ENCODE measurements around the gene BTBD17.

Gene BTBD17

DNA sequence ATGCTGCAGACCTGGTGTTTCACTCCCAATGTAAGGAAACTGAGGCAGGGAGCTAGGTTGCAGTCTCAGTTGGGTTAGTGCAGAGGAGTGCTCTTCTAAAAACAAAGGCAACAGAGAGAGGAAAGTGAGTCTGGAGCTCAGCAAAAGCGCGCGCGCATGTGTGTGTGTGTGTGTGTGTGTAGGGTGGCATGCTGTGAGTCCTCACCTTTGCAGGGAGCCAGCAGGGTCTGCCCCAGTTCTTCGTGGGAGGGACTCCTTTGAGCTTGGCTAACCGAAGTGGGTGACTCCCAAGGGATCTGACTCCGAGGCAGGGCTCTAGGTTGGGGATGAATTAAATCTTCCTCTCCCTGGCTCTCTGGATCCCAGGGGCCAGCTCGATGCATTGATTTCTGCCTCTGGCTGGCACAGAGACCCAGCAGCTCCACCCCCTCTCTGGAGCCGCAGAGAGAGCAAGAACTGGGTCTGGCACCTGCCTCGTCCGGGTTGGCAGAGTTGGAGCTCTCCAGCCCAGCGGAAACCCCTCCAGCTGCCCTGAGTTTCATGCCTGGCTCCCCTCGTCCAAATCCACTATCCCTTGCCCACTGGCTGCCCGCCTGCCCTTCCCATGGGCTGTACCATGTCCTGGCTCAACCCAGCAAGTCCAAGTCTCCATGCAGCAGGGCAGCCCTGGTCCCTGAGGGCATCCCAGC lies 1.3 kb upstream of the BTBD17 start:
- peak in 8 of 10 donors; percentile 23 to 90 (median 46) for DNase-seq

DNA sequence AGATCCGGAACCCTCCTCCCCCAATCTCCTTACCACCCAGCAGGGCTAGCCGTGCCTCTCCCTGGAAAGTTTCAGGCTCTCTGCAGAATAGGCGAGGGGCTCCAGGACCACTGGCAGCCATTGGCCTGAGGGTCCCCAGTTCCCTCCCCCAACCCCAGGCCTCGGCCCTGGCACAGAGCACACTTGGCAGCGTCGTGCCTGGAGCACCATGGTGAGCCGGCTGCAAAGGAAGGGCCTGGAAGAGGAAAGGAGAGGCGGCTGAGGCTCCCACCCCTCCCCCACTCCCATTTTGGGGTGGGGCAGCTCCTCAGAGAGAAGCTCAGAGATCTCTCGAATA lies 369 bp upstream of the BTBD17 start:
- no peak for DNase-seq
- intact Hi-C loops (cut with DNase I), result loop anchor here (5.0 kb wide), 1 partner anchor 35 kb away; the partner anchor contains the start of gene KIF19

More for the DNA sequence above, 1.3 kb upstream of the BTBD17 start:
- intact Hi-C loops (cut with DNase I), result loop anchor here (5.0 kb wide), 1 partner anchor 36 kb away; the partner anchor contains the start of gene KIF19

DNA sequence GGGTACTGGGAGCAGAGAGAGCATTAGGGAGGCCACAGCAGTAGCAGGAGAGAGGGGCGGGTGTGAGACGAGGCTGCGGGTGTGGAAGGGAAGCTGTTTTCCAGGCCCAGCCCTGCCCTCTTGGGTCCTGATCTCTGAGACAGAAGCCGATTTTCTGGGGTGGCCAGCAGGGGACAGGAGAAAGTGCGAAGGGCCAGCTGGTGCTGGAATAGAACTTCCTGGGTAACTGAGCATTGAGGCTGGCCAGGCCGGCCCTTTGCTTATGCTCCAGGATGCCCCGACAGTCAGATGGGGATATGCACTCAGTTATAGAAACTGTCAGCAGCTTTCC lies 804 bp downstream of the BTBD17 start:
- intact Hi-C loops (cut with DNase I), result loop anchor here (2.0 to 5.0 kb wide), 3 partner anchors 34 to 150 kb away; partner anchors contain the start of gene KIF19
- no peak for DNase-seq

DNA sequence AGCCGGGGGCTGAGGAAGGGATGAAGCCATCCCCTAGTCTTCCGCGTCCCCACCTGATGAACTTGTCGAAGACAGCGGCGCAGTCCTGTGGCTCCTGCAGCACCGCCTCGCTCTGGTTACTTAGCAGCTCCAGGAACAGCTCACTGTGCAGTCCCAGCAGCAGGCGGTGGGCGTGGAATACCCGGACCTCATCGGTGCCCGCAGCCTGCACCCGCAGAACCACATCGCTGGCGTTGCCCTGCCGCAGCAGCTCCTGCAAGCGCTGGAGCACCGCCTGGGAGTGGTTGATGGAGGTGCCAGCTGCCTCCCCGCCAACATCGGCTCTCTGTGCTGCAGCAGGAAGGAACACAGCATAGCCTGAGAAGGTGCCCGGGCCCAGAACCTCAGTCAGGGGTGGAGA lies 1.8 kb downstream of the BTBD17 start:
- intact Hi-C loops (cut with DNase I), result loop anchor here (2.0 to 5.0 kb wide), 4 partner anchors 33 to 149 kb away; partner anchors contain the start of gene KIF19
- DNase-seq, result no peak

DNA sequence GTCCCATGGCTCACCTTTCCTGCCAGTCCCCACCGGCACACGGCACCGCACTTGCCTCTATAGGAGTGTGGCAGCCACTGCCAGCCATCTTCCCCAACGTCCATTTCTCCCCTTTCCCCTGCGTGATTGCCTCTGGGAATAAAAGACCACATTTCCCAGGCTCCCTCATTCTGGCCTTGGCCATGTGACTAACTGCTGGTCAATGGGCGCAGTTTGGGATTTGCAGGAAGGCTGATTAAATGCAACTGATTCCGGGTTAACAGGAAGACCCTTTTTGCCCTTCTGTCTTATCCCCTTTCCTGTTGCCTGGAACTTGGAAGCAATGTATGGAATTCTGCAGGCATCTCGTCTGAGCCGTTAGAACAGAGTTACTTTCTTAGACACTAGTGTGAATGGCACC lies 3.0 kb downstream of the BTBD17 start:
- no peak for DNase-seq
- intact Hi-C loops (cut with DNase I), result loop anchor here (5.0 kb wide), 1 partner anchor 41 kb away; no protein-coding TSS in a partner anchor

DNA sequence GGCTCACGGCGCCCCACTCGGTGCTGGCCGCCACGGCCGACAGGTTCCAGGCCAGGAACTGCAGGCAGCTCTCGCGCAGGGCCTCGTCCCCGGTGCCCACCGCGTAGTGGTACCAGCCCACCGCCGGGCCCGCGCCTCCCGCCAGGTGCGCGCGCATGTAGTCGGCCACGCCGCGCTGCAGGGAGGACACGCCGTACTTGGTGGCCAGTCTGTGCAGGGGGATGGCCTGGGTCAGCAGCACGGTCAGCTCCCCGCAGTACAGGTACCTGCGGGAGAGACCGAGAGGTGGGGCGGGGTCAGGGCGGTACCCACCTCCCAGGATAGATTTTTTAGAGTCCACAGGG lies 4.2 kb downstream of the BTBD17 start:
- intact Hi-C loops (cut with DNase I), result loop anchor here (5.0 kb wide), 1 partner anchor 40 kb away; no protein-coding TSS in a partner anchor
- no peak for DNase-seq

DNA sequence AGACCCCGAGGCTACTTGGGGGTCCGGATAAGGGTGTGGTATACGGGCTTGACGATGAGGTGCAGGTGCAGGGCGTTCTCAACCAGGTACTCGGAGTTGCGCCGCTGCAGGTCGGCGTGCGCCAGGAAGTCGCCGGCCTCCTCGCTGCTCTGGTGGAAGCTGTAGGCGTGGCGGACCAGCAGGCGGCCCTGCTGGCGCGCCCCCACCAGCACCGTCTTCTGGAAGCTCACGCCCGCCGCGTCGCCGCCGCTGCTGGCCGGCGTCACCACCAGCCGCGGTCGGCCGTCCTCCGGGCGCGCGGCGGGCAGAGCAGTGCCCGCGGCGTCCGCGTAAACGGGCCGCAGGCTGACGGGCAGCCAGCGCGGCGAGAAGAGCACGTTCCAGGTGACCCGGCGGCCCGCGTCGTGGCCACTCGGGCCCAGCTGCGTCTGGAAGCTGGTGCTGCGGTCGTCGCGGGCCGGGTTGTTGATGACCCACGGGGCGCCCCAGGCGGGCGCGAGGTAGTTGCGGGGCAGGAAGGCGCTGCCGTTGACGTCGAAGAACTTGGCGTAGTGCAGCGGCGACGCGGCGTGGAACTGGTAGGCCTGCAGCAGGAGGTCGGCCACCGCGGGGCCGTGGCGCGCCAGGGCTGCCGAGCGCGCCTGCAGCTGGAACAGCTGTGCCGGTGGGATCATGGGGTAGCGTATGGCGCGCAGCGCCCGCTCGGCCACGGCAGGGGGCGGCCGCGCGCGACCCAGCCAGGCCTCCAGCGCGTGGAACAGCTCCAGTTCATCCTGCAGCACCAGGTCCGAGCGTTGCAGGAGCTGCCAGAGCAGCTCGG lies 4.8 kb downstream of the BTBD17 start:
- intact Hi-C loops (cut with DNase I), result loop anchor here (5.0 kb wide), 1 partner anchor 40 kb away; no protein-coding TSS in a partner anchor
- DNase-seq, result no peak

DNA sequence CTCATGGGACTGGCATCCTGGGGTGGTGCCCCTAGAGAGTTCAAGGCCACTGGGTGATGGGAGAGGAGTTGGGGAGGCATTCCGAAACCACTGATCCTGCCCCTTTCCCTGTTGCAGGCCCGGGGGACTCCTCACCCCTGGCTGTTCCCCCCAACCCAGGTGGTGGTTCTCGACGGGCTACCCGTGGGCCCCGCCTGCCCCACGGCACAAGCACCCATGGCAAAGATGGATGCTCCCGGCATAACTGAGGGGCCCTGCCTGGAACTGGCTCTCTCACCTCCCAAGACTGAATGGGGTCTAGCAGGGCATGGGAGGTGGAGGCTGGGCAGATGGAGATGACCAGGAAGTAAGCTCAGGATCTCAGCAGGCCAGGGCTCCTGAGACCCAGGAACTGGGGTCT lies 6.6 kb downstream of the BTBD17 start:
- intact Hi-C loops (cut with DNase I), result loop anchor here (5.0 kb wide), 1 partner anchor 38 kb away; no protein-coding TSS in a partner anchor
- no peak for DNase-seq

DNA sequence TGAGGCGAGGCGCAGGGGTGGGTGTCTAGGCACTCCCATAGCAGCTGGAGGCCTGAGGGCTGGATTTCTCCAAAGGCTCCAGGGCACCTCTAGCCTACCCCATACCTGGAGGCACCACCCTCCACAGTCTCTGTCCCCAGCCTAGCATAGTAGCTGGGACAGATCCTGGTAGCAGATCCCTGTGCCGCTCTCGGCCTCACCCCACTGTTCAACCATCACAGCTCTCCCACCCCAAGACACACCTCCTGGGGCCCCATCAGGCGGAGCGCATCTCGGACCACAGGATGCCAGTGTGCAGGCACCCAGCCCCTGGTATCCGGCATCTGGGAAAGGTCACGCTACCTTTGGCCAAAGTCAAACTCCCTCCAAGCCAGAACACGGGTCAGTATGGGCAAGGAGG lies 7.1 kb downstream of the BTBD17 start:
- DNase-seq, result no peak
- intact Hi-C loops (cut with DNase I), result no loop called here

DNA sequence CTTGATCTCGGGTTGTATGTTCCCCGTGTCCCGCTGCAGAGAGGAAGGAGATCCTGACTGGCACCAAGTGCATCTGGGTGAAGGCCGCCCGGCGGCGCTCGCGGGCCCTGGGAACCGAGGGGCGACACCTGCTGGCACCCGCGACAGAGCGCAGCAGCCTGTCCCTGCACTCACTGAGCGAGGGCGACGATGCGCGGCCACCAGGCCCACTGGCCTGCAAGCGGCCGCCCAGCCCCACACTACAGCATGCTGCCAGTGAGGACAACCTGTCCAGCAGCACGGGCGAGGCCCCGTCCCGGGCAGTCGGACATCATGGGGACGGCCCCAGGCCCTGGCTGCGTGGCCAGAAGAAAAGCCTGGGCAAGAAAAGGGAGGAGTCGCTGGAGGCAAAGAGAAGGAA lies 7.5 kb downstream of the BTBD17 start:
- intact Hi-C loops (cut with DNase I), result no loop called here
- DNase-seq, result peak in 2 of 10 donors; percentile 53 to 92

DNA sequence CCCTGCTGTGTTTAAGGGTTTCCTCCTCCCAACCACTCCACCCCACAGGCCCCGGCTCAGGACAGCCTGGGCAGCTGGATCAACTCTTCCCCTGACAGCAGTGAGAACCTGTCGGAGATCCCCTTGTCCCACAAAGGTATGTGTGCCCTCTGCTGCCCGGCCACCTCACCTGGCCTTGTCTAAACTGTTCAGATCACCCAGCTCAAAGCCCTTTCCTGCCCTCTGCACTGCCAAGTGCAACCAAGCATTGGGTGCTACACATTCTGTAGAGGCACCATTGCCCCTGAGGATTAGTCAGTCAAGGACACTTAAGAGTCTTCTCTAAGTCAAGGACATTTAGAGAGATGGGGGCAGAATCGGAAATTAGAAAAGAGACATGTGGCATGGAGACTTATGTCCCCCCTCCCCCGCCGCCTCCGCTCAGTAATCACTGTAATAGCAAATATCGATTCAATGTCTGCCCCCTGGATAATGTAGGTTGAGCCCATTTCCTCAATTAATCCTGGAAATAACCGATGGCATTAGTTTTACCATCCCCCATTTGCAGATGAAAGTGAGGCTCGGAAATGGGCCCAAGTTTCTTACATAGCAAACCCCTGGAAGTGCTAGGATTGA lies 8.1 kb downstream of the BTBD17 start:
- no peak for DNase-seq
- intact Hi-C loops (cut with DNase I), result no loop called here

DNA sequence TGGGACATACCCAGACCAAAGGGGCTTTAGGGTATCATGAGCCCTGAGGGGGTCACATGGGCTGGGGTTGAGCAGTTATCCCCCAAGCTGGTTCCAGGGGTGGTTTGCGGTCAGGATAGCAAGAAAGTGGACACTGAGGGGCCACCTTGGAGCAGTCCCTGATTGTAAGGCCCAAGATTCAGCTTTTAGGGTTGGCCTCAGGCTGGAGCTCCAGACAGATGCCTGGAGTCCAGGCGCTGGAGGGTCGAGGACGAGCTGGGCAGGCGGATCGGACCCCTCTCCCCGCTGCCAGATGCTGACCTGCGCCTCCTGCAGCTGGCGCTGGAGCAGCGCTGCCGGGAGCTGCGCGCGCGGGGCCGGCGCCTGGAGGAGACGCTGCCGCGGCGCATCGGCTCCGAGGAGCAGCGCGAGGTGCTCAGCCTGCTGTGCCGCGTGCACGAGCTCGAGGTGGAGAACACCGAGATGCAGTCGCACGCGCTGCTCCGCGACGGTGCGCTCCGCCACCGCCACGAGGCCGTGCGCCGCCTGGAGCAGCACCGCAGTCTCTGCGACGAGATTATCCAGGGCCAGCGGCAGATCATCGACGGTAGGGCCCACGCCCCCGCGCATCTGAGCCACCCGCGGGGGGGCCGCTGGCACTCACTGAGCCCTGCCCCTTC lies 10.0 kb downstream of the BTBD17 start:
- no peak for DNase-seq
- intact Hi-C loops (cut with DNase I), result no loop called here

DNA sequence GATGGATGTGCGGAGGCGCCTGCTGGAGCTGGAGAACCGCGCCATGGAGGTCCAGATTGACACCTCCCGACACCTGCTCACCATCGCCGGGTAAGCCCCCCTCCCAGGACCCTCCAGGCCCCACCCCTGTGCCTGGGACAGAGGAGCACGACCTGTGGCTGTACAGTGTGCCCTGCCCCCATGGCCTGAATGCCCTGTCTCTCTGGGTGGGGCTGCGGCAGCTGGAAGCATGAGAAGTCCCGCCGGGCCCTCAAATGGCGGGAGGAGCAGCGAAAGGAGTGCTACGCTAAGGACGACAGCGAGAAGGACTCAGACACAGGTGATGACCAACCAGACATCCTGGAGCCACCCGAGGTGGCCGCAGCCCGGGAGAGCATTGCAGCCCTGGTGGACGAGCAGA lies 11.2 kb downstream of the BTBD17 start:
- intact Hi-C loops (cut with DNase I), result no loop called here
- DNase-seq, result no peak

DNA sequence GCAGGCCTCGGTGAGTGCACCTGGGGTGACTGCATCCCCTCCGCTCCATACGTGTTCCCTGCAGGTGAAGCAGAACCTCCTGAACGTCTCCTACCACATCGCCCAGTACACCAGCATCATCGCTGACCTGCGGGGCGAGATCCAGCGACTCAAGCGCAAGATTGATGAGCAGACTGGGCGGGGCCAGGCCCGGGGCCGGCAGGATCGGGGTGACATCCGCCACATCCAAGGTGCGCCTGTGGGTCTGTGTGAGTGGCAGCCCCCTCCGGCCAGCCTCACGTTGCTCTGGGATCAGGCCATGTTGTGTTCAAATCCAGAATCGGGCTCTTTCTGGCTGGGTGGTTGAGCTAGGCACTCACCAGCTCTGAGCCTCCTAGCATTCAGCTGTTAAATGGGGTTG lies 12.5 kb downstream of the BTBD17 start:
- intact Hi-C loops (cut with DNase I), result no loop called here
- DNase-seq, result no peak

DNA sequence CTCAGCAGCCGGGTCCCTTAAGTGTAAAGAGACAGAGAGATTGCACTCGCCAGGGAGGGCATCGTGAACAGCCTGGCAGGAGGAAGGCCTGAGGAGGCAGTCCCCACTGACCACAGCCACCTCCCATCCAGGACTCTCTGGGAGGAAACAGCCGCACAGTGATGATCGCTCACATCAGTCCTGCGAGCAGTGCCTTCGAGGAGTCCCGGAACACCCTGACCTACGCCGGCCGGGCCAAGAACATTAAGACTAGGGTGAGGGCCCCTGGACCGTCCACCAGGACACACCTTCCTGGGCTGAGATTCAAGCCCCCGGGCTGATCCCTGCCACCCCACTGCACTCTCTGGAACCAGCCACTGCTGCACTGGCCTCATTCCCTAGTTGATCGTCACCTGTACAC lies 14.0 kb downstream of the BTBD17 start:
- intact Hi-C loops (cut with DNase I), result no loop called here
- DNase-seq, result no peak

DNA sequence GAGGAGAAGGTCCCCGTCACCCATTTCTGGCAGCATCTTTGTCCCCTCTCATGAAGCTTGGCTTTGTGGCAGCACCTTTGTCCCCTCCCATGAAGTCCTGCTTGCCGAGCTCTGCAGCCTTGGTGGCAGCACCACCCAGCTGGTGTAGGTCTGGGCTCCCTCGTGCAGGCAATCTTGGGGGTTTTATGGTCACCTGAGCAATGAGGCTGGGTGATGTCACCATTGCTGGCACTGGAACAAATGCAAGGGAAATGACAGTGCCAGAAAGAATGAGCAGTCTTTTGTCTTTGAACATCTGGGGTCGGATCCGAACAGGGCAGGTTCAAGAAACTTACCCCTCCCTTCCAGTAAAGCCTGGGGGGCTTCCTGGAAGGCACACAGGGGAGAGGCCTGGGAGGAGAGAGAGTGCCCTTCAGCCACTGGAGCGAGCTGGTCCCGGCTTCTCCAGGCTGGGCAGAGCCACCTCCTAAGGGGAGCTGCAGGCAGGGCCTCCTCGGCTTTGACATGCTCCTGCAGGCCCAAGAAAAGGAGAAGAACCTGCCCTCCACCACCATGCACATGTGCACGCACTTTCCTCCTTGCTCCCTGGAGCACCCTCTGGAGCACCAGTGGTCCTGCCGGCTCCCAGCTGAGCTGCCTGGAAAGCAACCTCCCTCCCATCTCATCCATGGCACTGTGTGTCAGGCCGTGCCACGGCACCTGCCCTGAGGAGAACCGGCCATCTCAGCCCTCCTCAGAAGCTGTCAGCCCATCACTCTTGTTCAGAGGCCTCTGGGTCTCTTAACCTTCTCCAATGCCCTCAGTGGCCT lies 16.0 kb downstream of the BTBD17 start:
- intact Hi-C loops (cut with DNase I), result no loop called here
- no peak for DNase-seq

DNA sequence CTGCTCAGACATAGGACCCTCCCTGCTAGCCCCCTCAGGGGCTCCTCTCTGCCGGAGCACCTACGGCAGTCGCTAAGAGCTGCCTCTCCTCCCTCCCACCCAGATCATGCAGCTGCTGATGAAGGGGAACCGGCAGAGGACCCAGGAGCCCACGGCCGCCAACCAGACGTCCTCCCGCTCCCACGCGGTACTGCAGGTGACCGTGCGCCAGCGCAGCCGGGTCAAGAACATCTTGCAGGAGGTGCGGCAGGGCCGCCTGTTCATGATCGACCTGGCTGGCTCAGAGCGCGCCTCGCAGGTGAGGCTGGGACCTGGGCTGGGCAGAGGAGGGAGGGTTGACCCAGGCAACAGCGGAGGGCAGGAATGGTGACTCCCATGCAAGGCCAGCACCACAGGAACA lies 17.0 kb downstream of the BTBD17 start:
- no peak for DNase-seq
- intact Hi-C loops (cut with DNase I), result no loop called here

DNA sequence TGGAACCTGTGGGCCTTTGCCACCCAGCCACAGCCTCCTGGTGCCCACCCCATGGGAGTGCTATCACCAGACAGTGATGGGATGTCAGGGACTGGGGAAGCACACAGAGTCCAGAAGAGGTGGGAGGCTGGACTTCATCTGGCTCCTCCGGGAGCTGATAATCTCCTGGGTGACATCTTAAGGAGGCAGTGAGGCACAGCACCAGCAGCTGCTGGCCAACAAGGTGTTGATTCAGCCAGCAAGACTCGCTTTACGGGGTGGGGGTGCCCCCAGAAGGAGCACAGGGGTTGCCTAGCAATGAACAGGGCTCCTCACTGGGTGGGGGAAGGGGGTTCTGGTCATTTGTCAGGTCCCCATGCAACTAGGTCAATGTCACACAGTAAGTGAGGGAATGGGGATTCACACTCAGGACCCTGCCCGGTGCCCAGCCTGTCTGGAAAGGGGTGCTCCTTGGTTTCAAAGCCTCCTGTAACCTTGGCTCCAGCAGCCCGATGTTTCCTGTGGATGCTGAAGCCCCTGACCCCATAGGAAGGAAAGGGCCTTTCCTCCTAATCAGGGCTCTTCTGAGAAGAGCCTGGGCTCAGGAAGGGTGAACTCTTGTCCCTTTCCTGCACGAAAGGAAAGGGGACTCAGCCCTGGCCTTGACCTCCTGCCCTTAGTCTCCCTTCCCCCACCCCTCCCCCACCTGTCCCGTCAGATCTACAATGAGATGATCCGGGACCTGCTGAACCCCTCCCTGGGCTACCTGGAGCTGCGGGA lies 18.0 kb downstream of the BTBD17 start:
- intact Hi-C loops (cut with DNase I), result no loop called here
- no peak for DNase-seq

DNA sequence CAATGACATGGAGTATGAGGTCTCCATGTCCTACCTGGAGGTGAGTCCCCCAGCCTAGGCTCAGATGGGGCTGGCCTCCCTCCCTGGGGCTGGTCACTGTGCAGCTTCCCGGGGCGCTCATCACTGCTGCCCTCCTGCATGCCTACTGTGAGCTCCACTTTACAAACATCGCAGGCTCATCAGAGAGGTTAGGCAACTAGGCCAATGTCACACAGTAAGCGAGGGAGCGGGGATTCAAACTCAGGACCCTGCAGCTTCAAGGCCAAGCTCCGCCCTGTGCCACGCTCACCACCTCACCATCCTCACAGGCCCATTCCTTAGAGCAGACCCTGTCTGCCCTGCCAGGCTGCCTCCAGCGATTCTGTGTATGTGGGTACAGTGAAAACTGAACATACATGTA lies 18.5 kb downstream of the BTBD17 start:
- no peak for DNase-seq
- intact Hi-C loops (cut with DNase I), result no loop called here
